H1 (cell line): Measurements from ENCODE around the gene NOC3L. TPM values are rescaled to one million over a fixed set of nuclear protein-coding genes. Genes with fewer than 3 reads are reported as not detected.

Experiments used
- ATF3 ChIP-seq: IDR thresholded peaks from 2 replicates; pipeline ENCODE4 v1.6.1; 2011; ENCODE audit warnings: low read depth, mild to moderate bottlenecking, low read length; ENCODE audit not compliant: insufficient read depth
- BCL11A ChIP-seq, 2 experiments: IDR thresholded peaks; one replicate each; pipeline ENCODE4 v1.6.1; 2011; ENCODE audit warnings: low read depth in 2 of 2, low read length in 2 of 2, mild to moderate bottlenecking in 2 of 2
- CHD2 ChIP-seq: IDR thresholded peaks from 2 replicates; pipeline ENCODE4 v1.6.1; 2012; ENCODE audit warnings: low read length, improper control_type of control experiment
- CTBP2 ChIP-seq: IDR thresholded peaks from 2 replicates; pipeline ENCODE4 v1.7.0; 2011; ENCODE audit warnings: borderline replicate concordance, mild to moderate bottlenecking, moderate library complexity, mixed read lengths, low read length; ENCODE audit not compliant: insufficient read depth, insufficient read length
- HDAC2 ChIP-seq, 2 experiments: fragments of 300-600 bp in 1 of 2; sonication (generic) in 1 of 2; IDR thresholded peaks; 2 replicates each; pipeline ENCODE4 v1.6.1; 2011 to 2012; ENCODE audit warnings: low read depth in 2 of 2, low read length in 2 of 2, mild to moderate bottlenecking in 2 of 2, moderate library complexity in 2 of 2, borderline replicate concordance in 1 of 2, inconsistent platforms in 1 of 2
- HDAC6 ChIP-seq: IDR thresholded peaks from one replicate; pipeline ENCODE4 v1.7.1; 2012; ENCODE audit warnings: low read depth, mild to moderate bottlenecking, inconsistent platforms, low read length, moderate library complexity
- NRF1 ChIP-seq: IDR thresholded peaks from 2 replicates; pipeline ENCODE4 v1.6.1; 2011; ENCODE audit warnings: mild to moderate bottlenecking, low read depth, low read length, improper control_type of control experiment
- POLR2A ChIP-seq, 2 experiments: IDR thresholded peaks; 1 replicate in 1 of 2; 2 replicates in 1 of 2; pipeline ENCODE4 v1.6.1; 2011; ENCODE audit warnings: low read depth in 2 of 2, low read length in 2 of 2, mild to moderate bottlenecking in 2 of 2; ENCODE audit errors: control extremely low read depth in 1 of 2
- RBBP5 ChIP-seq: IDR thresholded peaks from 2 replicates; pipeline ENCODE4 v1.7.1; 2012; ENCODE audit warnings: low read depth, mild to moderate bottlenecking, inconsistent platforms, low read length, moderate library complexity, borderline replicate concordance
- SIX5 ChIP-seq: IDR thresholded peaks from 2 replicates; pipeline ENCODE4 v1.6.1; 2011; ENCODE audit warnings: mild to moderate bottlenecking, low read depth, low read length
- SP1 ChIP-seq: IDR thresholded peaks from 2 replicates; pipeline ENCODE4 v1.6.1; 2011; ENCODE audit warnings: low read depth, low read length
- SUZ12 ChIP-seq: fragments of 200-600 bp; sonication (generic); IDR thresholded peaks from 2 replicates; pipeline ENCODE4 v1.6.1; 2012; ENCODE audit warnings: mild to moderate bottlenecking, inconsistent platforms, low read length, moderate library complexity, mixed read lengths
- TEAD4 ChIP-seq: IDR thresholded peaks from 2 replicates; pipeline ENCODE4 v1.6.1; 2012; ENCODE audit warnings: low read depth, low read length, inconsistent platforms, mixed read lengths
- ZNF274 ChIP-seq: IDR thresholded peaks from 2 replicates; pipeline ENCODE4 v1.7.0; 2012; ENCODE audit warnings: low read length, borderline replicate concordance; ENCODE audit errors: extremely low read depth
- polyA plus RNA-seq, 7 experiments: library from polyadenylated mRNA; depleted of rRNA in 3 of 7; stranded (reverse) in 5 of 7; unstranded in 2 of 7; fragments of >200 nt in 5 of 7; fragments of 200-250 nt in 2 of 7; gene quantifications; 1 replicate in 5 of 7; 2 replicates in 1 of 7; 4 replicates in 1 of 7; pipeline versions ENCODE4 v1.2.1 to v1.2.3, GENCODE V29; 2011 to 2013; ENCODE audit warnings: missing spikeins in 2 of 7, mixed read lengths in 2 of 7
- total RNA-seq: library from RNA; stranded (reverse); fragmentation: NEBNext Ultra II Directional; extraction: Animal tissue kit (Norgen Biotek cat#: 25700); gene quantifications from 2 replicates; pipeline ENCODE4 v1.2.1, GENCODE V29; 2021
- TF ChIP-seq, protein P1 (sequence below): IDR thresholded peaks from 2 replicates; pipeline ENCODE4 v1.6.1; 2012; ENCODE audit warnings: inconsistent platforms

NOC3L gene
- total and polyA plus RNA-seq, 2 of the 8 experiments (the other 6 are each of a cell fraction or from before 2014, with no cell fraction given): 7.1 to 39.1 TPM

- no peak for TF ChIP-seq HDAC6
- TF ChIP-seq, protein P1, sequence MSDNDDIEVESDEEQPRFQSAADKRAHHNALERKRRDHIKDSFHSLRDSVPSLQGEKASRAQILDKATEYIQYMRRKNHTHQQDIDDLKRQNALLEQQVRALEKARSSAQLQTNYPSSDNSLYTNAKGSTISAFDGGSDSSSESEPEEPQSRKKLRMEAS: peak; percentile 100
- no peak for TF ChIP-seq CTBP2
- no peak for TF ChIP-seq TEAD4
- TF ChIP-seq ATF3: no peak
- peak in 1 of 2 experiments; percentile 19; a peak in 1 of 4 replicates for TF ChIP-seq HDAC2 (IDR thresholded peaks at IDR 0.05; ENCODE audit: borderline replicate concordance in 1 of 2, low read depth in 2 of 2, low read length in 2 of 2)
- peak; percentile 95 for TF ChIP-seq CHD2
- TF ChIP-seq RBBP5: no peak
- TF ChIP-seq NRF1: no peak
- TF ChIP-seq SUZ12: no peak
- no peak for TF ChIP-seq ZNF274
- peak in 1 of 2 experiments; percentile 80; a peak in 2 of 3 replicates for TF ChIP-seq POLR2A (IDR thresholded peaks at IDR 0.05; ENCODE audit: control extremely low read depth in 1 of 2, low read depth in 2 of 2, low read length in 2 of 2)
- TF ChIP-seq SP1: no peak
- no peak for TF ChIP-seq BCL11A (IDR thresholded peaks at IDR 0.05; ENCODE audit: low read depth in 2 of 2, low read length in 2 of 2)
- TF ChIP-seq SIX5: no peak
These were observed at the start of gene NOC3L (continued) for GRCh38 chr10:94362360-94363250.
